Endothelial cell of umbilical vein (primary cell): ENCODE results near the gene ECEL1. TPM values are rescaled to one million over a fixed set of nuclear protein-coding genes. Genes with fewer than 3 reads are reported as not detected.
A peak's percentile ranks its signal among the peaks of the same experiment; 100 is the strongest.

Experiments used
- BruUV-seq: library from RNA; stranded (reverse); fragments of 400-500 nt; replicated peaks from 2 replicates; lab custom pipeline; 2021; lab: Mats Ljungman, UMichigan
- CTCF ChIA-PET: fragments of 300-600, 350-600 bp; sonication (Branson Sonifier 250); formaldehyde crosslinking; loops from one replicate; lab custom pipeline; 2021; ENCODE audit warnings: antibody characterized with exemption, inconsistent platforms; lab: Charles Lee
- POLR2A ChIA-PET: fragments of 300-600, 350-600 bp; sonication (Branson Sonifier 250); formaldehyde crosslinking; loops from one replicate; lab custom pipeline; 2021; ENCODE audit warnings: antibody characterized with exemption, inconsistent platforms; lab: Charles Lee
- DNase-seq: peaks from one replicate; pipeline ENCODE4 v3.0.0-alpha.2; 2011; ENCODE audit warnings: low read depth, low spot score
- FAIRE-seq: peaks from 2 replicates; lab custom pipeline; 2011; peaks lifted over from hg19 to GRCh38; lab: Jason Lieb, UNC
- H2AFZ ChIP-seq: 2 replicates; pipeline ENCODE4 v1.6.0; 2012; ENCODE audit warnings: low read depth, low read length, control low read depth, inconsistent platforms
- H3K27ac ChIP-seq: 2 replicates; pipeline ENCODE4 v1.5.1; 2011; ENCODE audit warnings: low read depth, mild to moderate bottlenecking, control low read depth, low read length, moderate library complexity; ENCODE audit not compliant: insufficient read depth
- H3K27me3 ChIP-seq, 2 experiments: 2 replicates each; pipeline versions ENCODE4 v1.6.0 to v1.6.1; 2011; ENCODE audit warnings: low read length in 2 of 2, mixed read lengths in 1 of 2; ENCODE audit not compliant: control insufficient read depth in 2 of 2, insufficient read depth in 2 of 2
- H3K36me3 ChIP-seq, 2 experiments: 2 replicates in 1 of 2; 3 replicates in 1 of 2; pipeline ENCODE4 v1.5.1; 2011; ENCODE audit warnings: low read length in 2 of 2, mild to moderate bottlenecking in 1 of 2, moderate library complexity in 1 of 2; ENCODE audit not compliant: control insufficient read depth in 2 of 2, insufficient read depth in 2 of 2; ENCODE audit errors: extremely low read depth in 1 of 2
- H3K4me1 ChIP-seq: 3 replicates; pipeline ENCODE4 v1.5.1; 2011; ENCODE audit warnings: mild to moderate bottlenecking, low read length; ENCODE audit not compliant: control insufficient read depth, insufficient read depth; ENCODE audit errors: extremely low read depth
- H3K4me2 ChIP-seq: 2 replicates; pipeline ENCODE4 v1.6.1; 2011; ENCODE audit warnings: low read length, control low read depth, mixed read lengths; ENCODE audit not compliant: insufficient read depth
- H3K4me3 ChIP-seq, 3 experiments: fragments of 200-600 bp in 1 of 3; sonication (generic), shearing (Covaris generic) in 1 of 3; replicated peaks in 1 of 3; 2 replicates each; pipeline ENCODE4 v1.5.1; 2011 to 2016; ENCODE audit warnings: control low read depth in 3 of 3, low read length in 3 of 3, mild to moderate bottlenecking in 2 of 3, inconsistent platforms in 1 of 3, low read depth in 1 of 3, moderate library complexity in 1 of 3; ENCODE audit not compliant: insufficient read depth in 1 of 3
- H3K79me2 ChIP-seq: 2 replicates; pipeline ENCODE4 v1.6.0; 2012; ENCODE audit warnings: low read length, inconsistent platforms; ENCODE audit not compliant: control insufficient read depth, insufficient read depth
- H3K9ac ChIP-seq: replicated peaks from 2 replicates; pipeline ENCODE3; 2011; ENCODE audit warnings: low read length, control low read depth; ENCODE audit not compliant: insufficient read depth; ENCODE audit errors: extremely low read depth
- H3K9me1 ChIP-seq: replicated peaks from 3 replicates; pipeline ENCODE4 v1.6.0; 2011; ENCODE audit warnings: mild to moderate bottlenecking, low read length; ENCODE audit not compliant: control insufficient read depth, insufficient read depth; ENCODE audit errors: extremely low read depth
- H3K9me3 ChIP-seq: replicated peaks from 2 replicates; pipeline ENCODE4 v1.5.1; 2012; ENCODE audit warnings: low read length, inconsistent platforms; ENCODE audit not compliant: control insufficient read depth, insufficient read depth
- H4K20me1 ChIP-seq: replicated peaks from 2 replicates; pipeline ENCODE3; 2011; ENCODE audit warnings: mild to moderate bottlenecking, low read length; ENCODE audit not compliant: control insufficient read depth, insufficient read depth; ENCODE audit errors: extremely low read depth
- EZH2 ChIP-seq: IDR thresholded peaks from 2 replicates; pipeline ENCODE4 v1.6.1; 2012; ENCODE audit warnings: borderline replicate concordance, low read depth, mild to moderate bottlenecking, moderate library complexity, low read length, inconsistent platforms; ENCODE audit not compliant: severe bottlenecking
- GATA2 ChIP-seq: IDR thresholded peaks from 2 replicates; pipeline ENCODE4 v1.7.0; 2011; ENCODE audit warnings: low read depth, mild to moderate bottlenecking, moderate library complexity, mixed read lengths, low read length; ENCODE audit not compliant: insufficient read length, insufficient read depth
- MYC ChIP-seq: IDR thresholded peaks from one replicate; pipeline ENCODE4 v1.6.1; 2011; ENCODE audit warnings: mild to moderate bottlenecking, low read depth, low read length
- POLR2A ChIP-seq: IDR thresholded peaks from 2 replicates; pipeline ENCODE4 v1.6.1; 2012; ENCODE audit warnings: low read depth, mild to moderate bottlenecking, control low read depth, low read length
- POLR2AphosphoS5 ChIP-seq: IDR thresholded peaks from 2 replicates; pipeline ENCODE4 v1.6.1; 2012; ENCODE audit warnings: low read depth, mild to moderate bottlenecking, control low read depth, low read length, moderate library complexity; ENCODE audit not compliant: insufficient read depth
- dilution Hi-C: fragments of 300-500 bp; cut with MboI; formaldehyde crosslinking; loops from one replicate; pipeline ENCODE4 v1.15.0; 2019; ENCODE audit warnings: low sequenced_read_pairs; ENCODE audit not compliant: extremely low pct_ligation_motif_present
- intact Hi-C: fragments of 100-400 bp; cut with micrococcal nuclease; formaldehyde crosslinking; loops from one replicate; pipeline ENCODE4 v1.10.0; 2022
- polyA plus RNA-seq, 4 experiments: library from polyadenylated mRNA; depleted of rRNA in 3 of 4; stranded (reverse) in 3 of 4; unstranded in 1 of 4; fragments of >200 nt; gene quantifications; 2 replicates each; pipeline versions ENCODE4 v1.2.1 to v1.2.3, GENCODE V29; 2011 to 2012; ENCODE audit warnings: missing spikeins in 1 of 4
- total RNA-seq: library from RNA; stranded (reverse); gene quantifications from 2 replicates; pipeline ENCODE4 v1.2.3, GENCODE V29; 2021
- TF ChIP-seq, protein P1 (sequence below): IDR thresholded peaks from 2 replicates; pipeline ENCODE4 v1.6.1; 2011; ENCODE audit not compliant: insufficient read depth, insufficient read length
- TF ChIP-seq, protein P2 (sequence below), 2 donors: IDR thresholded peaks; 1 replicate in 1 of 2; 2 replicates in 1 of 2; pipeline ENCODE4 v1.5.1; 2011; ENCODE audit warnings: low read length in 2 of 2, mild to moderate bottlenecking in 2 of 2, moderate library complexity in 2 of 2, control low read depth in 1 of 2, inconsistent platforms in 1 of 2, low read depth in 1 of 2; ENCODE audit not compliant: insufficient read depth in 1 of 2; ENCODE audit errors: extremely low read depth in 1 of 2

Gene ECEL1
- total and polyA plus RNA-seq, 2 donors (not counting 3 experiments of a cell fraction or from before 2014, with no cell fraction given) = not detected

DNA sequence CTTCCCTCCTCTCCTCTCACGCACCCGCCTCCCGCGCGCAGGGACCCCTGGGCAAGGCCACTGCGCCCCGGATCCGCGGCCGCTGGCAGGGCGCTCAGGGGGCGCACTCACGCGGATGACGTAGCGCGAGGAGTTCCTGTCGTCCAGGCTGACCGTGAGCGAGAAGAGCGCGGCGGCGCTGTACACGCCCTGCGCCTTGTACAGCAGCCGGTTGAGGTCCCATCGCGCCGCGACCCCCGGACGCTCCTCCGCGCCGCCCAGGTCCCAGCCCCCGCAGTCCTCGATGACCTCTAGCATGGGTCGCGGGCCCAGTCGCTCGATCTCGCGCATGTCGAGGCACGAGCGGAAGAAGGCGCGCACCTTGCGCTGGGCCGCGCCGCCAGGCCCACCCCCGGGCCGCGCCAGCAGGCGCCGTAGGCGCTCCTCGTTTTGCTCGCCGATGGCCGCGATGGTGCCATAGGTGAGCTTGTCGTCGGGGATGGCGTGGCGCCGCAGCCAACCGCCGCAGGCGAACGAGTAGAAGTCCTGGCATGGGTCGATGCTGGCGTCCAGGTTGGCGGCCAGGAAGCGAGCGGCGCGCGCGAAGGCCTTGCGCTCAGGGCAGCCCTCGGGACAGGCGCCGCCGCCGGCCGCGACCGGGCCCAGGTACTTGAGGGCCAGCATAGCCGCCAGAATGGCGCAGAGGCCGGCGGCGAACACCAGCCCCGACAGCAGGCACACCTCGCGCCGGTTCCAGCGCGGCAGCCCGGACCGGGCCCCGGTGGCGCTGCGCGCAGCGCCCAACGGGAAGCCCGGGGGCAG, 1.7 kb downstream of the ECEL1 start:
- no peak overlapping the region for H3K4me3 ChIP-seq
- no peak overlapping the region for H3K4me2 ChIP-seq
- no peaks in the 10 kb centered on the region for H3K79me2 ChIP-seq
- intact Hi-C loops = no loop called here
- no peaks in the 10 kb centered on the region for H4K20me1 ChIP-seq
- BruUV-seq = no TSS peak
- no peak overlapping the region for H3K9ac ChIP-seq
- DNase-seq = no peak
- CTCF ChIA-PET = no interaction called here
- no peak overlapping the region for H2AFZ ChIP-seq
- FAIRE-seq = no peak
- no peaks in the 10 kb centered on the region for H3K9me1 ChIP-seq
- no peak for TF ChIP-seq MYC
- TF ChIP-seq, protein P1, sequence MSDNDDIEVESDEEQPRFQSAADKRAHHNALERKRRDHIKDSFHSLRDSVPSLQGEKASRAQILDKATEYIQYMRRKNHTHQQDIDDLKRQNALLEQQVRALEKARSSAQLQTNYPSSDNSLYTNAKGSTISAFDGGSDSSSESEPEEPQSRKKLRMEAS = no peak
- TF ChIP-seq POLR2A = no peak
- peak; percentile 88 for TF ChIP-seq EZH2
- no peak for TF ChIP-seq POLR2AphosphoS5
- no peak for TF ChIP-seq GATA2
- TF ChIP-seq, protein P2, sequence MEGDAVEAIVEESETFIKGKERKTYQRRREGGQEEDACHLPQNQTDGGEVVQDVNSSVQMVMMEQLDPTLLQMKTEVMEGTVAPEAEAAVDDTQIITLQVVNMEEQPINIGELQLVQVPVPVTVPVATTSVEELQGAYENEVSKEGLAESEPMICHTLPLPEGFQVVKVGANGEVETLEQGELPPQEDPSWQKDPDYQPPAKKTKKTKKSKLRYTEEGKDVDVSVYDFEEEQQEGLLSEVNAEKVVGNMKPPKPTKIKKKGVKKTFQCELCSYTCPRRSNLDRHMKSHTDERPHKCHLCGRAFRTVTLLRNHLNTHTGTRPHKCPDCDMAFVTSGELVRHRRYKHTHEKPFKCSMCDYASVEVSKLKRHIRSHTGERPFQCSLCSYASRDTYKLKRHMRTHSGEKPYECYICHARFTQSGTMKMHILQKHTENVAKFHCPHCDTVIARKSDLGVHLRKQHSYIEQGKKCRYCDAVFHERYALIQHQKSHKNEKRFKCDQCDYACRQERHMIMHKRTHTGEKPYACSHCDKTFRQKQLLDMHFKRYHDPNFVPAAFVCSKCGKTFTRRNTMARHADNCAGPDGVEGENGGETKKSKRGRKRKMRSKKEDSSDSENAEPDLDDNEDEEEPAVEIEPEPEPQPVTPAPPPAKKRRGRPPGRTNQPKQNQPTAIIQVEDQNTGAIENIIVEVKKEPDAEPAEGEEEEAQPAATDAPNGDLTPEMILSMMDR (IDR thresholded peaks at IDR 0.05; ENCODE audit: extremely low read depth in 1 of 2, insufficient read depth in 1 of 2, low read depth in 1 of 2, low read length in 2 of 2) = no peak
- H3K36me3 ChIP-seq = no peaks in the 10 kb centered on the region
- H3K4me1 ChIP-seq = no peaks in the 10 kb centered on the region
- H3K9me3 ChIP-seq = no peaks in the 10 kb centered on the region
- no peak overlapping the region for H3K27ac ChIP-seq
- dilution Hi-C loops = no loop called here
- POLR2A ChIA-PET = no interaction called here
- H3K27me3 ChIP-seq = peaks cover 32 to 48% of the 10 kb centered on the region in 2 experiments
